NAMALWA (cell line): ENCODE measurements around the gene HABP2.
A peak's percentile ranks its signal among the peaks of the same experiment; 100 is the strongest.

Experiments
- DNase-seq: peaks from one replicate; pipeline ENCODE4 v3.0.0-alpha.2; 2015; ENCODE audit warnings: low spot score

HABP2 gene

DNA sequence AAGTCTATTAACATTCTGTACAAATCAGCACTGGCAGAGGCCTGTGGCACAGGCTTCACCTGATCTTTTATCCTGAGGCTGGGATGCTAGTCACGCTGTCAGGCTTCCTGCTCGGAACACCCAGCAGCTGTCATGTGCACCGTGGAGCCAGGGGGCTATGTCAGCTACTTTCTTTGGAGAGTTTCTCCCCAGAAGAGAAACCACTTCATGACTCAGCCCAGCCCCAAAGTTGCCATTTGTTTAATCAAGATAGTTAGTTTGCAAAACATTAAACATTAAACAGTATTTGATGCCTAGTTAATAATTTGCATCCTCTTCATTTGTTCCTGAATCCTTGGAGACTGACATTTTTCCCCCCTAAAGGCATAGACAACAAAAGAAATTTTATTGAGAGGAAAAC lies at the start of gene HABP2:
Gene HABP2 (plus strand): TSS at position 353 of the 400 bp plus-strand sequence. CDS start 69 bp downstream, outside the sequence.
- no peak for DNase-seq

GRCh38 chr10:113503930-113504329 lies 48.9 kb upstream of the HABP2 start:
- DNase-seq = no peak

GRCh38 chr10:113504423-113504822 lies 48.4 kb upstream of the HABP2 start:
- no peak for DNase-seq

GRCh38 chr10:113506476-113506875 lies 46.4 kb upstream of the HABP2 start:
- DNase-seq = no peak

DNA sequence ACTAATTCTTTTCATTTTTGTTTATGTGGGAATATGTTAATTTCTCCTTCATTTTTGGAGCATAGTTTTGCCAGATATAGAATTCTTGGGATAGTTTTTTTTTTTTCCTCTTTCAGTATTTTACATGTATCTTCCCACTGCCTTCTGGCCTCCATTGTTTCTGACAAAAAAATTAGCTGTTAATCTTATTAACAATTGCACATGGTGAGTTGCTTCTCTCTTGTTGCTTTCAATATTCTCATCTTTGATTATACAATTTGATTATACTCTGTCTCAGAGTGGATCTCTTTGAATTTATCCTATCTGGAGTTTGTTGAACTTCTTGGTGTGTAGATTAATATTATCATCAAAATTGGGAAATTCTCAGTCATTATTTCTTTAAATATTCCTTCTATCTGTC lies 41.4 kb upstream of the HABP2 start:
- DNase-seq = no peak

- DNase-seq = no peak
These were observed 37.7 kb upstream of the HABP2 start for GRCh38 chr10:113515161-113515560.

DNA sequence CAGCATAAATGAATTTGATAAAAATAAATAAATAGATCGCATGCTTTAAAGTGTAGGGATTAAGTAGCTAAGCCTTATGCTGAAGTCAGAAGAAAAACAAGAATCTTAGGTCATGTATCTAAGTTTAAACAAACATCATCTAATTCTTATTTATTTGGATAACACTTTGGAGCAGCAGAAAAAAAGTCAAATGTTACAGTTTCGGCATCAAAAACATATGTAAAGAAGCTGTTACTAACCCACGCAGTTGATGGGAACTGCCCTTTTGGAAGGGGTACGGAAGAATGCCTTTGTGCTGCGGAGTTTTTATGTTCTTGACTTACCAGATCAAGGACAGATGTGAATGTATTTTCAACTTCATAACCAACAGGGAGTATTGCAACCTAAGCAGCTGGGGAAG lies 37.3 kb upstream of the HABP2 start:
- no peak for DNase-seq

DNA sequence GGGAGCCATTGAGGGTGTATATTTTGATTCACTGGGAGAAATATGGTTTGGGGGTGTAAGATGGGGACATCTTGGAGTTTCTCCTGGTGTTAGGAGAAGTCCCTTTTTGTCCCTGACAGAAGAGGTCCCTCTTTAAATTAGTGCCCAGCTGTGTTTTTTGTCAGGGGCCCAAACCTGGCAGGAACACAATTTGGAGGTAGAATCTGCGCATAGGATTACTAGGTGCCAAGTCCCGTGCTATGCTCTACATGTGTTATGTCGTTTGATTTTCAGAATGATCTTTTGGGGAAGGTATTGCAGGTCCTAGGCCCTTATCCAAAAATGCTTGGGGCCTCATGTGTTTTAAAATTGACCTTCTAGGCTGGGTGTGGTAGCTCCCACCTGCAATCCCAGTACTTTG lies 36.8 kb upstream of the HABP2 start:
- no peak for DNase-seq

DNA sequence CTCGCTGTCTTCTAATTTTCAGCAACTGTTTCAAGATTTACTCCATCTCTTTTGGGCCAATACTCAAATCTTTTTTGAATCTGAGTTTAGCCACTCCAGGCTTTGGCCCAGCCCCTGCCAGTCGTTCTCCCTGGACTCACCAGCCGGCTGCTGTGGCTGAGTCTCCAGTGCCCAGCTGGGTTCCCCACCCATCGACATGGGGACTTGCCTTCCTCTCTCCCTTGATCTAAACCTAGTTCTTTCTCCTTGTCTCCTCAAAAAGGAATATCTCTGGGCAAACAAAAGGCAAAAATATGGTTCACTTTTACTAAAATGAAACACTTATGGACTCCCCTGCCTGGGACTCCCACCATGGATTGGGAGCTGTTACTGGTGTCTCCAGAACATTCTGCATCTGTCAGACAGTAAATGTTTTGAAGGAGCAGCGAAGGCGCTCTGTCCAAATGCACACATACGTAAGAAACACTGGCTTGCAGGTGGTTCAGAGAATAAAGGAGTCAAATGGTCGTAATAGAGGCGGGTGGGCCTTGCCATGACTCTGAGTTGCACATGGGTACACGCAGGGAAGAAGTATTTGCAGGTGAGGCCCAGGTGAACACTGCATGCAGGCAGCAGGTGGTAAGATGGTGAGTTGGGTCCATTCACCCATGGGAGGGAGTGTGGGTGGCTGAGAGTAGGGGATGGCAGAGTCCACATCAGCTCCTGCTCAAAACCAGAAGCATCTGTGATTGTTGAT lies 35.5 kb upstream of the HABP2 start:
- DNase-seq = no peak

DNA sequence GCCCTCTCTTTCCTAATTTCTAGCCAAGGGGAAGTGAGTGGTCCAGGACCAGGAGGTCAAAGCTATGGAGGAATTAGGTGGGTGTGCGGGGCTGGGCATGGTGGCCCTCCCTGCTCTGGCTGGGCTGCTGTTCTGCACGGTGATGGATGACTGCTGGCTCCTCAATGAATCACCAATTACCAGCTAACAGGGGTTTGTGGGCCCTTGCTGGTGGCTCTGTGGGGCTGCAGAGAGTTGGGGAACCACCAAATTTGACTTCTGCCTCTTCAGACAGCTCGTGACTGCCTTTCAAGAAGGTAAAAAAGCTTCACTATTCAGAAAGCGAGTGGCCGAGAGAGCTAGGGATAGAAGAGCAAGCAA lies 35.0 kb upstream of the HABP2 start:
- no peak for DNase-seq

DNA sequence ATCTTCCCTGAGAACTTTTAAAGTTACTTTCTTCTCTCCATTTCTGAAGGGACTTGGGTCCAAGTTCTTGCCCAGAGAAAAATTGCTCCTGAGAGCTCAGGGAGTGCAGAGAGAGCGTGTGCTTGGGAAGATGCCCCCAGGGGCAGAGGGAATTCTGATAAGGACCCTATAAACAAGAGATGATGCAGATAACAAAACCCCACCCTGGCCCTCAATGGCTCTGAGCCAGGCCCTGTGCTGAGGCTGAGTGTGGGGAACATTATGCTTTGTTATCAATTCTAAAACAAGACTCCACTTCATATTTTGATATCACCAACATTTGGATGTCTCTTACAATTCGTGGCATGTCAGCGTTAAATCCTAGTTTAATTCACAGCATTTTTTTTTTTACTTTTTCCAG lies 34.4 kb upstream of the HABP2 start:
- DNase-seq = no peak

GRCh38 chr10:113518816-113519591 lies 33.8 kb upstream of the HABP2 start:
- no peak for DNase-seq

DNA sequence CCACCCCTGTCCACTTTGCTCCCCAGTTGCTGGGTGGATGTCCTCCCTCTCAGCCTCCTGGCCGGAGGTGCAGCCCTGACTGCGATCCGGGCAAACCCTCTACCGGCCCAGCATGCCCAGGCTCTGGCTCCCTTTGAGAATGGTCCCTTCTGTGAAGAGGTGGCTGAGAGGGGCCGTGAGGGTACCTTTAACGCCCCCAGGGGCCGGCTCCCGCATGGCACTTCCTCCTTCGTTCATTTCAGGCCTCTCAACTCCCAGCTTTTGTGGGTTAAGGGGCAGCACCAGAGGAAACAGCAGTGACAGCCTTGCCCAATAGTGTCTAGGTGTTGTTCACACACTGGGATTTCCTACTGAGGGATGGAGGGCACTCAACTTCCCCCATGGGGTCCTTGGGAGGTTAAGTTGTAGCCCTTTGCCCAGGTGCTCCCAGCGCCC lies 33.2 kb upstream of the HABP2 start:
- peak; percentile 9 for DNase-seq

- no peak for DNase-seq
These were observed 32.6 kb upstream of the HABP2 start for GRCh38 chr10:113520261-113520660.

DNA sequence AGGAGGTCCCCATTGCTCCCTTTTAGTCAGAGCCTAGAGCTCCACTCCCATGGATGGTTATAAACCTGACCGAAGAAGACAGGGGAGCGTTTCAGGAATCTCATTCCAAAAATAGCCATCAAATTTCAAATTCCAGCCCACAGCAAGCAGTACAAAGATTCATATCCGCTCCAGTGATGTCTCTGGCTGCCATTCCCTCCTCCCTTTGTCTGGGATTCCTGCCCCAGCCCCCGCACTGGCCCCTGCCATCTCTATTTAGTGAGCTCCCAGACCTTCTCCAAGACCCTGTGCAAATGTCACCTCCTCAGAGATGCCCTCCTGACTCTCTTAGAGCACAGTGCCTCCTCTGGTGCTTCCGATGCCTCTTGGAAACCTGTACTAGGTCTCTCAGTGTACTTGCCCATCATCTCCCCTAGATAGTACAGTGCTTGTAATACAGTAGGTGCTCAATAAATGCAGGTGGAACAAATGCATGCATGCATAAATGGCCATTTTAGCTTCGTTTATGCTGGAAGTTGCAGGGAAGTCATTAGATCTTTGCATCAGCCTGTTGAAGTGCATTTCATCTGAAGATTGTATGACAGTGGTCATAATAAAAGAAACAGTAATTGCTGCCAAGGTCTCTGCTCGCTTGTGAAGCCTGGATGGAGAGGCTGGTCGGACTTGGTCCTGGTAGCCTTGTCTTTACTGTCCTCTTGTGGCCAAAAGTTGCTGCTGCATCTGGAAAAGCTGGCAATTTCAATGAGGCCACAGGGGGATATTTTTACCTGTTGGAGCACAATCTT lies 32.0 kb upstream of the HABP2 start:
- peak; percentile 67 for DNase-seq

DNA sequence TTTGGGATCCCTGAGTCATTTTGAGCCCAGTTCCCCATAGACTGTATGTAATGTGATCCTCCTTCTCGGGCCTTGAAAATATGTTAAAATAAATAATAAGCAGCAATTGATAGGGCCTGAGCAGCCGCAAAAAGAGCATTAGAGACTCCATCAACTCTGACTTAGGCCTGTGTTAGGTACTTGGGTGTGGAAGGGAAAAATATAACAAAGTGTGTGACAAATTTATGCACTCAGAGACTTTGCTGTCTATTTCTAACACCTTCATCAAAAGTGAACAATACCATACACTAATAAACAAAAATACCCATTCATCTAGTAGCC lies 31.4 kb upstream of the HABP2 start:
- no peak for DNase-seq

DNA sequence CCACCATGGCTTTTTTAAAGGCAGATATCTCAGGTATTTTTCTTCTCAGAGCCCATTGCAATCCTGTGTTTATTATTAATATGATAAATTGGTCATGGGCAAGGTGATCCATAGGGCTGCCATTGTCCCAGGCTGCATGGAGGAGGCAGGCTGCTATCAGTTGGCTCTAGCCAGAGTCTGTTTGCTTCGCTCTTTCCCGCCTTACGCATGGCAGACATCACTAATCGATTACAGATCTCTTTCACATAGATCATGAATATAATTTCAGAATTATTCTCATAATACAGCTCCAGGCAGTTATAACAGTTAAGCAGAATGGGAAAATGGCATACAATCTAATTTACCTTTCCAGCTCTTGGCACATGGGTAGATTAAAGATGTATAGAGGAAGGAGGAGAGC lies 30.4 kb upstream of the HABP2 start:
- DNase-seq = no peak

GRCh38 chr10:113523071-113523470 lies 29.8 kb upstream of the HABP2 start:
- no peak for DNase-seq

GRCh38 chr10:113523628-113524027 lies 29.2 kb upstream of the HABP2 start:
- DNase-seq = no peak

- peak; percentile 17 for DNase-seq
These were observed 28.7 kb upstream of the HABP2 start for GRCh38 chr10:113524120-113524519.

GRCh38 chr10:113524539-113525490 lies 28.0 kb upstream of the HABP2 start:
- DNase-seq = no peak

- DNase-seq = no peak
These were observed 27.1 kb upstream of the HABP2 start for GRCh38 chr10:113525713-113526112.
